Measurements from ENCODE around the gene SUCLG2. TPM values are rescaled to one million over a fixed set of nuclear protein-coding genes. Genes with fewer than 3 reads are reported as not detected.

SUCLG2 gene
- total RNA-seq, 2 experiments from 2014 or later = 60.0 to 63.1 TPM

GRCh38 chr3:67361323-67361722, 293.1 kb downstream of the SUCLG2 start:
- Mint-ChIP-seq H3K27me3 (no peaks in the 10 kb centered on the region), H3K27ac (no peak overlapping the region), H3K4me1 (peaks cover 29% of the 10 kb centered on the region), H3K9me3 (peaks cover 5% of the 10 kb centered on the region), H3K36me3 (ENCODE audit: low read depth) (no peaks in the 10 kb centered on the region), H3K4me3 (no peak overlapping the region)
- POLR2A ChIA-PET = no interaction called here
- CTCF ChIA-PET = interaction anchor here (0.6 kb wide), 1 partner anchor 22 kb away, joined by 5 read pairs; no protein-coding TSS in a partner anchor
- DNase-seq = no peak

DNA sequence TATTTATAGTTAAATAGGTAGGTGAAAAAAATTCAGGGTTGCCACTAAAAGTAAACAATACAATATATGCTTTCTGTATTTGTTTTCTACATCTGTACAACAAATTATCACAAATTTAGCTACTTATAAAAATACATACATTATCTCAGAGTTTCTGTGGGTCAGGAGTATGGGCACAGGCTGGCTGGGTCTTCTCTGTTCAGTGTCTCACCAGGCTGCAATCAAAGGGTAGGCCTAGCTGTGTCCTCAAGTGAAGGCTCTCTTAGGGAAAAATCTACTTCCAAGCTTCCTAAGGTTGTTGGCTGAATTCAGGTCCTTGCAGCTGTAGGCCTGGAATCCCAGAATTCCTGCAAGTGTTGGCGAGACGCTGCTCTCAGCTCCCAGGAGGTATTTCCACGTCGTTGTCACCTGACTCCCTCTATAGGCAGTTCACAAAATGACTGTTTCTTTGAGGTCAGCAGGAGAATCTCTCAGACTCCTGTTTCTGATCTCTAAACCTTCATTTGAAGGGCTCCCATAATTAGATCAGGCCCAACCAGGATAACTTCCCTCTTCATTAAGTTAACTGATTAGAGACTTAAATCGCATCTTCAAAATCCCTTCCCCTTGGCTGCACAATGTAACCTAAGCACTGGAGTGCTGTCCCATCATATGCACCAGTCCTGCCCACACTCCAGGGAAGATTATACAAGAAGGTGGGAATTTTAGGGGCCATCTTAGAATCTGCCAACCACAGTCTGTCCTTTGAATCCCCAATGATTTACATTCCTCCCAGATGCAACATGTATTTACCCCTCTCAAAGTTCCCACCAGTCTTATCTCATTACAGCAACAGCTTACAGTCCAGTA, 296.6 kb downstream of the SUCLG2 start:
- CTCF ChIA-PET = interaction anchor here (0.6 kb wide), 1 partner anchor 705 kb away, joined by 3 read pairs; no protein-coding TSS in a partner anchor

GRCh38 chr3:67349551-67350174, 304.7 kb downstream of the SUCLG2 start:
- no peak overlapping the region for H3K27ac Mint-ChIP-seq
- ChIA-PET POLR2A (no interaction called here), CTCF (no interaction called here)
- H3K36me3 Mint-ChIP-seq (ENCODE audit: low read depth) = no peaks in the 10 kb centered on the region
- peaks cover 3% of the 10 kb centered on the region for H3K27me3 Mint-ChIP-seq
- peaks cover 6% of the 10 kb centered on the region for H3K4me1 Mint-ChIP-seq
- no peak overlapping the region for H3K4me3 Mint-ChIP-seq
- peaks cover 5% of the 10 kb centered on the region for H3K9me3 Mint-ChIP-seq
- no peak for DNase-seq

More for the DNA sequence above, 296.6 kb downstream of the SUCLG2 start:
- Mint-ChIP-seq H3K9me3 (peaks cover 3% of the 10 kb centered on the region), H3K4me1 (peaks cover 18% of the 10 kb centered on the region), H3K27me3 (no peaks in the 10 kb centered on the region), H3K27ac (no peak overlapping the region), H3K36me3 (ENCODE audit: low read depth) (no peaks in the 10 kb centered on the region), H3K4me3 (no peak overlapping the region)
- no peak for DNase-seq
- POLR2A ChIA-PET = interaction anchor here (0.6 kb wide), 1 partner anchor 439 kb away, joined by 3 read pairs; no protein-coding TSS in a partner anchor

- no peak overlapping the region for H3K27ac Mint-ChIP-seq
- peaks cover 6% of the 10 kb centered on the region for H3K4me1 Mint-ChIP-seq
- H3K4me3 Mint-ChIP-seq = no peak overlapping the region
- H3K9me3 Mint-ChIP-seq = peaks cover 8% of the 10 kb centered on the region
- H3K27me3 Mint-ChIP-seq = peaks cover 2% of the 10 kb centered on the region
- ChIA-PET CTCF (no interaction called here), POLR2A (no interaction called here)
- H3K36me3 Mint-ChIP-seq (ENCODE audit: low read depth) = no peaks in the 10 kb centered on the region
- DNase-seq = no peak
Measured at GRCh38 chr3:67346081-67346480, 308.3 kb downstream of the SUCLG2 start.

DNA sequence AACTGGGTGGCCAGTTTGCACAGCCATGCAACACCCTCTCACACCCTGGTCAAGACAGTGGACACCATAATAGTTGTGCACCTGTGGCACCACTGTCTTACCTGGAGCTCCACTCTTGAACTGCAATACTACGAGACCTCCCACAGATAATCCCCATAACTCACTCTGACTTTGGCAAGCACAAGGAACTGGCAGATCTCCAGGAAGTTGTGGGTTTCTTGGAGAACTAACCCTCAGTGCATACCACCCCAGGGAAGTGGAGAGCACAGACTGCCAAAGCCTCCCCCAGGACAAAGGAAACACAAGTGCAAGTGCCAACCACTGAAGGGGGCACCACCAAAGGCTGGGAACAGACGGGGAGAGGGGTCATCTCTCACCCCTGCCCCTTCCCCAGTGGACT, 318.6 kb downstream of the SUCLG2 start:
- no peak for DNase-seq
- Mint-ChIP-seq H3K4me3 (no peak overlapping the region), H3K27me3 (peaks cover 6% of the 10 kb centered on the region), H3K36me3 (ENCODE audit: low read depth) (peaks cover 4% of the 10 kb centered on the region), H3K9me3 (peaks cover 21% of the 10 kb centered on the region), H3K4me1 (peaks cover 12% of the 10 kb centered on the region), H3K27ac (no peak overlapping the region)
- ChIA-PET CTCF (no interaction called here), POLR2A (no interaction called here)

- peaks cover 4% of the 10 kb centered on the region for H3K36me3 Mint-ChIP-seq (ENCODE audit: low read depth)
- ChIA-PET CTCF (no interaction called here), POLR2A (interaction anchor here (0.6 kb wide), 1 partner anchor 11 kb away, joined by 4 read pairs; no protein-coding TSS in a partner anchor)
- peaks cover 17% of the 10 kb centered on the region for H3K9me3 Mint-ChIP-seq
- H3K27me3 Mint-ChIP-seq = peaks cover 6% of the 10 kb centered on the region
- no peak for DNase-seq
- H3K4me1 Mint-ChIP-seq = peaks cover 17% of the 10 kb centered on the region
- H3K4me3 Mint-ChIP-seq = no peak overlapping the region
- no peak overlapping the region for H3K27ac Mint-ChIP-seq
Measured at GRCh38 chr3:67334588-67334987, 319.8 kb downstream of the SUCLG2 start.

DNA sequence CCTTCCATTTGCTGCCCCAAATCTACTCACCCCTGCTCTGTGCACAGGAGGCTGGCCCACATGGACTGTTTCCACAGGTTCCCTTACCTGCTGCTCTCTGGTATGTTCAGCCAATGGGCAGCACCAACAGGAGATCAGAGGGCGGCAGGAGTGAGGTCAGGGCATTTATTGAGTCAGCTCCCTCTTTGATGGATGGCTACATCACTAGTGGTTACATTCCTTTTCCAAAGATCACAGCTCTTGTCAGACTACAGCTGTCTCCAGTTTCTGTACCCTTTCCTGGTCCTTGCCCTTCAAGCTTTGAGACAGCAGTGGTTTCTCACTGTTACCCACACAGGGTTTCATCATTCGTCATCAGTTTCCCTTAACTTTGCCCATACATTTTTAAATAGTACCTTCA, 325.1 kb downstream of the SUCLG2 start:
- Mint-ChIP-seq H3K4me1 (peaks cover 17% of the 10 kb centered on the region), H3K9me3 (no peaks in the 10 kb centered on the region), H3K27me3 (peaks cover 2% of the 10 kb centered on the region), H3K27ac (no peak overlapping the region), H3K4me3 (no peak overlapping the region), H3K36me3 (ENCODE audit: low read depth) (peaks cover 2% of the 10 kb centered on the region)
- no peak for DNase-seq
- CTCF ChIA-PET = no interaction called here
- POLR2A ChIA-PET = no interaction called here

DNA sequence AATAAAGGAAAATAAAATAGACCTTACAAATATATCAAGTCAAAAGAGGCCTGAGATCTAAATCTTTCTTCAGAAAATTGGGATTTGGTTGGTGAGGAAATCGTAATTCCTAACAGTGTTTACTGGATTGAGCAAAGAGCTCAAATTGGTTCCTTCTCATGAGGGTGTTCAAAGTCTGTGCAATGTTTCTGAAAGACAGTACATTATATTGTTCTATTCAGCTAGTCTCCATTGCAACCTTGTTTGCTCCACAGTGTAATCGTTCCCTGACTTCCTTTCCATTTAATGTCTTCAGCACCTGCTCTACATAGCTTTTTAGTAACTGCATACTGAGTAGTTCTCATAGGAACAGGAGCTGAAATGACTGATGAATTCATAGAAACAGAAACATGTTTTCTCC, 326.8 kb downstream of the SUCLG2 start:
- POLR2A ChIA-PET = no interaction called here
- CTCF ChIA-PET = no interaction called here
- no peak overlapping the region for H3K4me3 Mint-ChIP-seq
- no peak overlapping the region for H3K27ac Mint-ChIP-seq
- no peak for DNase-seq
- H3K4me1 Mint-ChIP-seq = peaks cover 13% of the 10 kb centered on the region
- no peaks in the 10 kb centered on the region for H3K36me3 Mint-ChIP-seq (ENCODE audit: low read depth)
- H3K9me3 Mint-ChIP-seq = no peaks in the 10 kb centered on the region
- H3K27me3 Mint-ChIP-seq = peaks cover 2% of the 10 kb centered on the region

DNA sequence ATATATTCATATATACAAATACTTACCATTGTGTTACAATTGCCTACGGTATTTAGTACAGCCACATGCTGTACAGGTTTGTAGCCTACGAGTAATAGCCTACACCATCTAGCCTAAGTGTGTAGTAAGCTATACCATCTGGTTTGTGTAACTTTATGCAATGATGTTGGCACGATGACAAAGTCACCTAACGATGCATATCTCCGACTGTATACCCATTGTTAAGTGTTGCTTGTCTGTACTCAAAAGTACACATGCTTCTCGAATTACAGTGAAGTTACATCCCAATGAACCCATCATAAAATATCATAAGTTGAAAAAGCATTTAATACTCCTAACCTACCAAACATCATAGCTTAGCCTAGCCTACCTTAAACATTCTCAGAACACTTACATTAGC, 329.2 kb downstream of the SUCLG2 start:
- H3K4me1 Mint-ChIP-seq = peaks cover 13% of the 10 kb centered on the region
- POLR2A ChIA-PET = no interaction called here
- no peak overlapping the region for H3K4me3 Mint-ChIP-seq
- H3K36me3 Mint-ChIP-seq (ENCODE audit: low read depth) = no peaks in the 10 kb centered on the region
- DNase-seq = no peak
- CTCF ChIA-PET = no interaction called here
- no peak overlapping the region for H3K27ac Mint-ChIP-seq
- H3K27me3 Mint-ChIP-seq = peaks cover 6% of the 10 kb centered on the region
- H3K9me3 Mint-ChIP-seq = peaks cover 4% of the 10 kb centered on the region
